ENCODE results near the gene LAPTM5.

Gene LAPTM5

GRCh38 chr1:30756545-30757351 is 826 bp downstream of the LAPTM5 start:
- peak; percentile 63 to 68 for DNase-seq (ENCODE audit: low read depth in 2 of 2)

DNA sequence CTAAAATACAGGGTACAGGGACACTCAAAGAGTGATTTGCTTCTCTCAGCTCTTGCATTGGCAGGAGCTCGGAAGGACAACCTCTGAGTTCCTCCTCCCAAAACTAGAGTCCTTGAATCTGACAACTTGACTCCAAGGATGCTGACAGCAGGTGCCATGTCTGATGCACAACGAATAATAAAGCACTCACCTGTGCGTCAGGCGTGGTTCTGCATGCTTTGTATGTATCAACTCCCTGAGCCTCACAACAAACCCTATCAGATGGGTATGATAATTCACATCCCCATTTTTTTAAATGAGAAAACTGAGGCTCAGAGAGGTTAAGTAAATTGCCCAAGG is 1.4 kb downstream of the LAPTM5 start:
- DNase-seq (ENCODE audit: low read depth in 2 of 2) = no peak

- DNase-seq (ENCODE audit: low read depth in 2 of 2) = no peak
Observed at GRCh38 chr1:30755746-30756145, 1.8 kb downstream of the LAPTM5 start.

- no peak for DNase-seq (ENCODE audit: low read depth in 2 of 2)
Observed at GRCh38 chr1:30755334-30755733, 2.2 kb downstream of the LAPTM5 start.

GRCh38 chr1:30754684-30755171 is 2.8 kb downstream of the LAPTM5 start:
- DNase-seq (ENCODE audit: low read depth in 2 of 2) = no peak

DNA sequence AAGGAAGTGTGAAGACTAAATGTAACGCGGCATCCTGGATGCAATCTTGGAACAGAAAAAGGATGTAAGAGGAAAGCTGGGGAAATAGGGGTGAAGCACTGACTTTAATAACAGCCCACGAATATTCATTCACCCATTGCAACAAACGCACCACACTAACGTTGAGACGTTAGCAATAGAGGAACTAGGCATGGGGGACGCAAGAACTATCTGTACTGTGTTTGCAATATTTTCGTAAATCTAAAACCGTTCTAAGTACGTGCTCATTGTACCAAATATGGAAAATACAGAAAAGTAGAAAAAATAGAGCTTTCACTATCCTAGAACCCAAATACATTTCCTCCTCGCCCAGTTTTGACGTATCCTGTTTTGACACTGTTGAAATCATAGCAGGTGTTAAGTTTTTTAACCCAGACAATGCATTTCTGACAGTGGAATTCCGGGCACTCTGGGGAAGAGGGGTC is 3.9 kb downstream of the LAPTM5 start:
- no peak for DNase-seq (ENCODE audit: low read depth in 2 of 2)

GRCh38 chr1:30753118-30753517 is 4.5 kb downstream of the LAPTM5 start:
- DNase-seq (ENCODE audit: low read depth in 2 of 2) = no peak

GRCh38 chr1:30752651-30752908 is 5.0 kb downstream of the LAPTM5 start:
- no peak for DNase-seq (ENCODE audit: low read depth in 2 of 2)

DNA sequence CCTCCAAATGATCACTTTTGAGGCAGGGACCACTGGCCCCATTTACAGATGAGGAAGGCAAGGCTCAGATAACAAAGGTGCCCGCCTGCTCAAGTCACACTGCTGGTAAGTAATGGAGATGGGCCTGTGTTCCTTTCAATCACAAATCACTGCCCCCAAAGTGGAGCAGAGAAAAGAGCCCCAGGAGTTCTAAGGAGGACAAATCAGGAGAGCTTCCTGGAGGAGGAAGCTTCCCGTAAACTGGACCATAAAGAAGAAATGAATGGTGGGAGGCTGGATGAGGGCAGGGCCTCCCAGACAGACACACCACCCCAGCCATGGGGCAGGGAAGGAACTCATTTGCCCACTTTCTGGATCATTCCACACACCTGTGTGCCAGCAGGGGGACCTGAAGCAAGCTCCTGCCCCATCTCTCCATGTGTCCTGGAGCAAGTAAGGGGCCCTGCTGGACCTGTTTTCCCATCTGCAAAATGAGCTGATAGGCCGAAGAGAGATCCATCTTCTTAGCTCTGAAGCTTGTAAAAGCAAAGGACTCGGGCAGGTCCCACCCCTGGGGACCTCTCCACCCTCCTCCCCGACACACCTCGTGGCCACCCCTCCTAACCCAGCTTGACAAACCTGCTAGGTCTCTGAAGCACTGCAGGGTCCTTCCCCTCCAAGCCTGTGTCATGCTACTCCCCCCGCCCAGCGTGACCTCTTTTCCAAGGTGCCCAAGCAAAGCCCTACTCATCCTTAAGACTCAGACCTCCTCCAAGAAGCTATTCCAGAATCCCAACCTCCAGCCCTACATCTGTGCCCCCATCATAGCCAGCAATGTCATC is 5.5 kb downstream of the LAPTM5 start:
- no peak for DNase-seq (ENCODE audit: low read depth in 2 of 2)

- no peak for DNase-seq (ENCODE audit: low read depth in 2 of 2)
Observed at GRCh38 chr1:30750731-30751291, 6.8 kb downstream of the LAPTM5 start.

DNA sequence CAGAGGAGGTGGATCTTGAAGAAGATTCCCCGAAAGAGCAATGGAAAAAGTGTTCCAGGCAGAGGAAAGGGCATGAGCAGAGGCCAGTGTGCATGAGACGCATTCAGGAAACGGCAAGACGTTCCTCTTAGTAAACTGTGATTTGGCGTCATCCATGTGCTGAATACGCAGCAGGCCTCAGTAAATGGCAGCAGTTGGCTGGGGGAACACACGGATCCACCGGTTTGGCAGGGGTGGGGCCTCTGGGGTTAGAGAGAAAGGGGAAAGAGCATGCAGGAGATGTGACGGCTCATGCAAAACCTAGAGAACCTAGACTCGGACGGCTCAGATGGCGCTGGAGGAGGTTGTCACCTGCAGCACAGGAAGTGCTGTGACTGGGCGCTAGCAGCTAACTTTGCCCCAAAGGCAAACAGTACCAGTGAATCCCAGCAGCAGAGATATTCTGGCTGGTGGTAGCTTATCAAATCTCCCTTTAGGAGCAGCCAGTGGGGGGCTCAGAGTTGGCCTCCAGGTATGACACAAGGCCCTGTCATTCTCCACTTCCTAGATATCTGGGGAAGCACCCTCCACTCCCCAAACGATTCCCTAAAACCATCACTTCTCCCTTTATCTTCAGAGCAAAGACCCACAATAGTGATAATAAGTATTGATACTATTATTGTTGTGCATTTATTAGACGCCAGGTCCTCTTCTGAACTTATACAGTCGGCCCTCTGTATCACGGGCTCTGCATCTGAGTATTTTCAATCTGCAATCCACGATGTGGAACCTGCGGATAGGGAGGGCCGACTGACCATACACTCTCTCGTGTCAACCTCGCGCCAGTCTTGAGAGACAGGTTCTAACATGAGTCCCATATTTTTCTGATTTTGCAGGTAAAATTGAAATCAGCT is 7.6 kb downstream of the LAPTM5 start:
- DNase-seq (ENCODE audit: low read depth in 2 of 2) = no peak

GRCh38 chr1:30748699-30749401 is 8.7 kb downstream of the LAPTM5 start:
- DNase-seq (ENCODE audit: low read depth in 2 of 2) = no peak

DNA sequence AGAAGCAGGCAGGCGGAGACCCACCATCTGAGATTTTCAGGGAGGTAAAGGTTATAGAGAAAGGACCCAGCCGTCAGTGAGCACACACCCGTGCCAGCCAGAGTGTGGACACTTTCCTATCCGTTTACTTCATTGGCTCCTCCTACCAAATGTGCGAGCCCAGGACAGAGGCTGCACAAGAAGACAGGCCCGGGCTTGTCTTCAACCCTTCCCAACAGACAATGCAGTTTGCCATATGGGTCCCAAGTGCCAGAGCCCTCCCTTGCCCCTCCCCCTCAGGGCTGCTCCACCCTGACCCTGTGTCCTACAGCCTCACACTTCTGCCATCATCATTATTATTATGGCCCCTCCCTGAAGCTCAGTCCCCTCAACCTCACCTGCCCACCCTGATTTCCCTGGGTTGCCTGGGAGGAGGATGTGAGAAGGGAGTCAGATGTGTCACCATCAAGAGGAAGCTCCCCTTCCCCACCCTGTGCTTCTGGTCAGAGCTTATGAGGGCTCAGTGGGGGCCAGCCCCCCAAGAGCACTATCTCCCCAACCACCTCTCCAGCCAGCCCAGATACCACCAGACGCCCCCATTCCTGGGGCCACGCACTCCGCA is 9.4 kb downstream of the LAPTM5 start:
- DNase-seq (ENCODE audit: low read depth in 2 of 2) = no peak

GRCh38 chr1:30747033-30748008 is 10.3 kb downstream of the LAPTM5 start:
- no peak for DNase-seq (ENCODE audit: low read depth in 2 of 2)

DNA sequence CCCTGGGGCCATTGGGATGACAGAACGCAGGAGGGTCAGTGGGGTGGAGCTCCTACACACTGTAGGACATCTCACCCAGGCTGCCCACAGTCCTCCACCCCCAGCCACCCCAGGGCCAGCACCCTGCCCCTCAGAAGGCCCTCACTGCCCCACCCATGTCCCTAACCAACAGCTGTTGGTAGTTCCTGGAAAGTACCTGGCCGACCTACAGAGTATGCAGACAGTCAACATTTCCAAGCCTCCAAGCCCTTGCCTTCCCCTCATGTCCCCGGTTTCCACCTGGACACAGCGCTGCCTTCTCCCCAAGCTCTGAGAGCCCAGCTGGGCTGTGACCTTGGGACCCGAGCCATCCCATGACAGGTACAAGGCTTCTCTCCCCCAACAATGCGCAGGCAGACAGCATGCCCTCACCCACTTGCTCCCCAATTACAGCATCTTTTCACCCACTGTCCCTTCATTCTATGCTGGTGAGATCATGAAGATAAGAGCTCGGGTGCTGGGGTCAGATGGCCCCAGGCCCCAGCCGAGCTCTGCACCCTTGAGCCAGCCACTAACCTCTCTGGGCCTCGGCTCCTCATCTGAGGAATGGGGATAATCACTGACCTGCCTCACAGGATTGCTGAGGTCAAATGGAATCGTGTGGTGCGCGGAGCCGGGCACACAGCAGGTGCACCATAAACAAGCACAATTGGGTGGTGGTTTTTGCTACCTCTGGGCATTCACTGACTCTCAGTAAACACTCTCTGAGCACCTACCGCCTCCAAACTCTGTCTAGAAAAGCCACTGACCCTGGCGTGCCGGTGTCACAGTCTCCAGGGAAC is 11.2 kb downstream of the LAPTM5 start:
- DNase-seq (ENCODE audit: low read depth in 2 of 2) = no peak

- DNase-seq (ENCODE audit: low read depth in 2 of 2) = no peak
Observed at GRCh38 chr1:30745834-30746208, 11.8 kb downstream of the LAPTM5 start.

- no peak for DNase-seq (ENCODE audit: low read depth in 2 of 2)
Observed at GRCh38 chr1:30745156-30745833, 12.3 kb downstream of the LAPTM5 start.

All from stimulated activated CD8-positive, alpha-beta memory T cell treated with anti-CD3 and anti-CD28 coated beads, Interleukin-15, amount 100 ng/mL, for 48 hours (primary cell).